Fibroblast of the aortic adventitia (primary cell): ENCODE data around the gene SPPL3. TPM values are rescaled to one million over a fixed set of nuclear protein-coding genes. Genes with fewer than 3 reads are reported as not detected.
"Not testable (repeated sequence)": the region's sequence is repeated elsewhere in the genome, so short reads cannot be mapped to it uniquely, and the experiment has no call there.

ENCODE experiments used
- DNase-seq: peaks from one replicate; pipeline ENCODE4 v3.0.0-alpha.2; 2010; ENCODE audit warnings: low read depth
- H3K4me3 ChIP-seq: 2 replicates; pipeline ENCODE4 v1.5.1; 2011; ENCODE audit warnings: low read depth, mild to moderate bottlenecking, control low read depth, low read length, moderate library complexity
- CTCF ChIP-seq: IDR thresholded peaks from 2 replicates; pipeline ENCODE4 v1.5.1; 2011; ENCODE audit warnings: mild to moderate bottlenecking, low read length, control low read depth, inconsistent platforms; ENCODE audit not compliant: insufficient read depth
- total RNA-seq: library from RNA; depleted of rRNA; stranded (reverse); fragments of >200 nt; gene quantifications from 2 replicates; pipeline ENCODE4 v1.2.3, GENCODE V29; 2012; ENCODE audit warnings: low replicate concordance

Gene SPPL3
- total RNA-seq, 1 donor = 18.3 TPM

GRCh38 chr12:120800665-120801064 is 103.5 kb downstream of the SPPL3 start:
- no peak for DNase-seq
- TF ChIP-seq CTCF = no peak
- no peak overlapping the region for H3K4me3 ChIP-seq

- H3K4me3 ChIP-seq = no peak overlapping the region
- DNase-seq = no peak
- TF ChIP-seq CTCF = no peak
Observed at GRCh38 chr12:120799243-120800045, 104.7 kb downstream of the SPPL3 start.

- no peak for DNase-seq
- TF ChIP-seq CTCF = no peak
- no peak overlapping the region for H3K4me3 ChIP-seq
Observed at GRCh38 chr12:120798696-120799095, 105.5 kb downstream of the SPPL3 start.

GRCh38 chr12:120797677-120798642 is 106.2 kb downstream of the SPPL3 start:
- no peak for DNase-seq
- TF ChIP-seq CTCF = no peak

GRCh38 chr12:120795441-120796178 is 108.5 kb downstream of the SPPL3 start:
- DNase-seq = no peak
- TF ChIP-seq CTCF = no peak

More at GRCh38 chr12:120797677-120798642, 106.2 kb downstream of the SPPL3 start:
- H3K4me3 ChIP-seq = no peak overlapping the region

GRCh38 chr12:120793357-120793756 is 110.8 kb downstream of the SPPL3 start:
- H3K4me3 ChIP-seq = no peak overlapping the region
- no peak for TF ChIP-seq CTCF
- no peak for DNase-seq

More at GRCh38 chr12:120795441-120796178, 108.5 kb downstream of the SPPL3 start:
- H3K4me3 ChIP-seq = no peak overlapping the region

- not testable (repeated sequence) for DNase-seq, H3K4me3 ChIP-seq
Observed at GRCh38 chr12:120792456-120792855, 111.7 kb downstream of the SPPL3 start.
